Activated naive CD4-positive, alpha-beta T cell treated with anti-CD3 and anti-CD28 coated beads, Interleukin-2, amount 50 U/mL, for 72 hours (primary cell): ENCODE measurements around the gene CPZ. TPM values are rescaled to one million over a fixed set of nuclear protein-coding genes. Genes with fewer than 3 reads are reported as not detected.
"Not testable (repeated sequence)": the region's sequence is repeated elsewhere in the genome, so short reads cannot be mapped to it uniquely, and the experiment has no call there.

Experiments
- ATAC-seq, 2 donors: fragments of 150-1000 bp; cut with Tn5 transposase; 2 replicates each; pipeline ENCODE4 v1.10.0; 2021; ENCODE audit warnings: mild to moderate bottlenecking in 2 of 2, moderate library complexity in 2 of 2
- DNase-seq, 2 donors: peaks; one replicate each; pipeline ENCODE4 v3.0.0; 2021 to 2022; ENCODE audit warnings: low spot score in 2 of 2
- H3K27ac Mint-ChIP-seq, 2 donors: one replicate each; pipeline ENCODE4 v1.8.0; 2022; ENCODE audit warnings: mild to moderate bottlenecking in 2 of 2, mixed read lengths in 2 of 2
- H3K36me3 Mint-ChIP-seq, 2 donors: one replicate each; pipeline ENCODE4 v1.8.0; 2022; ENCODE audit warnings: mixed read lengths in 2 of 2
- H3K9me3 Mint-ChIP-seq, 2 donors: one replicate each; pipeline ENCODE4 v1.8.0; 2022; ENCODE audit warnings: mixed read lengths in 2 of 2
- total RNA-seq, 2 donors: library from RNA; stranded (reverse); gene quantifications; one replicate each; pipeline ENCODE4 v1.2.3, GENCODE V29; 2022

The CPZ gene
- total RNA-seq, 2 donors from 2014 or later: not detected

- no peak for ATAC-seq
Observed at GRCh38 chr4:8610858-8611616, 18.5 kb downstream of the CPZ start.

DNA sequence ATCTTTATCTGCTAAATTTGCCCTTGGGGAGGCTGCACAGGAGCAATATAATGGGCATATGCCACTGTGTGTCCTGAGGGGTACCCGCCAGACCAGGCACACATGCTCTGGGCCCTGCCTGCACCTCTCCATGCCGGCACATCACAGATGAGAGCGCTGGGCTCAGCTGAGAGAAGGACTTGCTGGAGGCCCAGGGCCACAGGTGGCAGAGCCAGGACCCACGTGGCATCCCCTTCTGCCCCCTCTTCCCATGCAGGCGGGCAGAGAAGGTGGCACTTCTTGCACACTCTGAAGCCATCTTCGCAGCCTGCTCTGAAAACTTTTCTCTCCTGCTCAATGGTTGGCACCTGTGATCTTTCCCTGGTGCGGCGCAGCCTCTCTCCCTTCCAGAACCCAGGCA lies 20.1 kb downstream of the CPZ start:
- Mint-ChIP-seq H3K9me3 (no peaks in the 10 kb centered on the region), H3K27ac (peak overlapping the region in 1 of 2 donors; percentile 53), H3K36me3 (no peaks in the 10 kb centered on the region)
- no peak for DNase-seq
- ATAC-seq: no peak

More at GRCh38 chr4:8610858-8611616, 18.5 kb downstream of the CPZ start:
- no peak for DNase-seq
- Mint-ChIP-seq H3K27ac (no peak overlapping the region), H3K9me3 (no peaks in the 10 kb centered on the region), H3K36me3 (no peaks in the 10 kb centered on the region)

DNA sequence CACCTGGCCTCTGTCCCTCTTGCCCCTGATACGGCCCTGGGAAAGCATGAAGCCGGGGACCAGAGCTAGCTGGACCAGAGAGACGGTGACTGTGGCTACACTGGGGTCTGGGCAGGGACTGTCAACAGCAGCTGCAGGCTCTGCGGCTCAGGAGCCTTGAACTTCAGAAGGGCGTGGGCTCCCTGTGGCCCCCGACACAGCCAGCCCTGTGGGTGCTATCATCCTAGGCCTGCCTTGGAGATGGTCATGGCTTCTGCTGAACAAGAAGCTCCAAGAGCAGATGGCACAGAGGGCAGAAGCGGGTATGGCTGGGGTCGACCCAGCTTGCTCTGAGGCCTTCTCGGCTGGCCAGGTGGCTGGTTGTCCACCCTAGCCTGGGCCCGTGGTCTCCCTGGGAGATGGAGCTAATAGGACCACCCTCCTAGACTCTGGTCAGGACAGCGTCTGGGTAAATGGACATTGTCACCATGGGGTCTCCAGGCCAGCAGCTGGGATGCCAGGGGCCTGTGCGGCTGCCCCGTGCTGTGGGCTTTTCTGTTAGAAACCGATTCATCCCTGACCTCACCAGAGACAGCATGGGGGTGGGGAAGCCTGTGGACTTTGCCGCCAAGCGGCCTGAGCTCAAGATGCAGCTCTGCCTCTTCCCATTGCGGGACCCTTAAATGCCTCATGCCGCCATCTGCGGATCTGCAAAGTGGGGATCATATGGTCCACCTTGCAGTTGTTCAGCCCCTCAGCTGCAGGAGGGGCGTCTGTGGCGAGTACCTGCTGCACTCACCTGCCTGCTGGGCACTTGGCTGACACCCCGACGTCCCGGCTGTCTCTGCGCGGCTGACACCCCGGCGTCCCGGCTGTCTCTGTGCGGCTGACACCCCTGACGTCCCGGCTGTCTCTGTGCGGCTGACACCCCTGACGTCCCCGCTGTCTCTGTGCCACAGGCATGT lies 21.1 kb downstream of the CPZ start:
- H3K36me3 Mint-ChIP-seq: no peaks in the 10 kb centered on the region
- H3K9me3 Mint-ChIP-seq: no peaks in the 10 kb centered on the region
- H3K27ac Mint-ChIP-seq: no peak overlapping the region
- DNase-seq: no peak
- no peak for ATAC-seq

GRCh38 chr4:8614365-8615193 lies 22.0 kb downstream of the CPZ start:
- Mint-ChIP-seq H3K9me3 (no peaks in the 10 kb centered on the region), H3K27ac (no peak overlapping the region), H3K36me3 (no peaks in the 10 kb centered on the region)
- DNase-seq (no peak), ATAC-seq (no peak)

DNA sequence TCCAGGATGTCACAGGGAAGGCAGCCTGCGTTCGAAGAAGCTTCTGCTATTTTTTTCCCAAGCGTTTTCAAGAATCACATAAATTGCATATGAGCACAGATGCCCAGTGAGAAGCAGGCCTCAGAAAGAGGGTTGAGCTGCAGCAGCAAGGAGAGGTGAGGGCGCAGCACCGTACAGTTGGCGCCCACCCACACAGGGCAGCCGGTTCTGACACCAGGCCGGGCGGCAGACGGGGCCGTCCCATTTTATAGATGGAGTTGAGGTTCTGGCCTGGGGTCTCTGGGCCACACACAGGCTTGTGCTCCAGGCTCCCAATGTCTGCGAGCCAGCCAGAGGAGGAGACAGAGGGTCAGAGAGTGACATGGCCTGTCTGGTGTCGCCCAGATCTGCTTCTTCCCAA lies 22.8 kb downstream of the CPZ start:
- no peak for ATAC-seq
- DNase-seq: no peak
- Mint-ChIP-seq H3K36me3 (no peaks in the 10 kb centered on the region), H3K27ac (peak overlapping the region in 1 of 2 donors; percentile 44), H3K9me3 (no peaks in the 10 kb centered on the region)

DNA sequence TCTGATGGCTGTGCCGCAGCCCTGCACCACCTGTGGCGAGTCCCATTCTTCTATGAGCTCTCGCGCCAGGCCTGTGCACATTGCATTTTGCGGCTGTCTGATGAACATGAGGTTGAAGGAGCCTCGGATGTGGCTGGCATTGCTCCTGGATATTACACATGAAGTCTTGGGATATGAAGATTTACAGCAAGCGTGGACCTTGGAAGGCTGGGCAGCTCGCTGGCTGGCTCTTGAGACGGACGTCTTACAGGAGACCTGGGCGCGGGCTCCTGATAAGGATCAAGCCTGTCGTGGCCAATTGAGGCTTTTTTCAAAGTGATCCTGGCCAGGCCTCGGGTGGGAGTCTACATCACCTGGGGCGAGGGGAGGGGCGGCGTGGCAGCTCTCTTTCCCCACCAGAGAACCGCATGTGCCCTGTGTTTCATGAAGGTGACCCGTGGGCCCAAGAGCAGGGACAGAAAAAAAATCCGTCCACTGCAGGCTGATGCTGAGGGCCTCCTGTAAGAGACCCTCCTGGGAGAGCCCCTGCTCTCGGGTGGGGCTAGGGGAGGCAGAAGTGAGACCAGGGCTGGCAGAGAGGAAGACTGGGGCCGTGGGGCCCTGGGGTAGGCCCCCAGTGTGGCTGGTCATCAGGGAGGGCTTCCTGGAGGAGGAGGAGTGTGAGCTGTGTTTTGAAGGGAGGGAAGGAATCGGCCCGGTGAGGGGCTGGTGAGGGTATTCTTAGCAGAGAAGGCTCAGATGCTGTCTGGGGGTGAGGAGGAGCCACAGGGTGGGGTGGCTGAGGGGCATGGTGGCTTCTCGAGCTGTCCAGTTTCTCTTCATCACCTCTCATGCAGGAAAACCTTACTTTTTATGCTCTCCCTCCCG lies 23.6 kb downstream of the CPZ start:
- Mint-ChIP-seq H3K36me3 (no peaks in the 10 kb centered on the region), H3K9me3 (no peaks in the 10 kb centered on the region), H3K27ac (peak overlapping the region in 1 of 2 donors; percentile 4)
- no peak for ATAC-seq
- DNase-seq: no peak

DNA sequence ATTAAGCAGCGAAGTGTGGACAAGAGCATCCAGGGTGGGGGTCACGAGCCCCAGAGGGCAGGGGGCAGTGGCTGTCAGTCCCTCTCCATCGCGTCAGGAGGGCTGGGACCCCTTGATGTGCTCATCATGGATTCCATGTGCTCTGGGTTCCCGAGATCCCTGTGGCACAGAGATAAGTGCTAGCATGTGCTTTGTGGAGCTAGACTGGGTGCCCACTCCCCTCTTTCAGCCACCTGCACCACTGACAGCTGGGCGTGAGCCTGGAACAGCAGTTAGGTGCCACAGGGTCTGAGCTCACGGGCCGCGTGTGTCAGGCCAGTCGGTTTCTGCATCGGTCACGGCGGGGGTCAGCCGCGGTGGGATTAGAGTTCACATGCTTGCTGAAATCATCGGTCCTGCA lies 24.3 kb downstream of the CPZ start:
- ATAC-seq (no peak), DNase-seq (no peak)
- no peaks in the 10 kb centered on the region for H3K9me3 Mint-ChIP-seq
- no peaks in the 10 kb centered on the region for H3K36me3 Mint-ChIP-seq
- H3K27ac Mint-ChIP-seq: no peak overlapping the region

DNA sequence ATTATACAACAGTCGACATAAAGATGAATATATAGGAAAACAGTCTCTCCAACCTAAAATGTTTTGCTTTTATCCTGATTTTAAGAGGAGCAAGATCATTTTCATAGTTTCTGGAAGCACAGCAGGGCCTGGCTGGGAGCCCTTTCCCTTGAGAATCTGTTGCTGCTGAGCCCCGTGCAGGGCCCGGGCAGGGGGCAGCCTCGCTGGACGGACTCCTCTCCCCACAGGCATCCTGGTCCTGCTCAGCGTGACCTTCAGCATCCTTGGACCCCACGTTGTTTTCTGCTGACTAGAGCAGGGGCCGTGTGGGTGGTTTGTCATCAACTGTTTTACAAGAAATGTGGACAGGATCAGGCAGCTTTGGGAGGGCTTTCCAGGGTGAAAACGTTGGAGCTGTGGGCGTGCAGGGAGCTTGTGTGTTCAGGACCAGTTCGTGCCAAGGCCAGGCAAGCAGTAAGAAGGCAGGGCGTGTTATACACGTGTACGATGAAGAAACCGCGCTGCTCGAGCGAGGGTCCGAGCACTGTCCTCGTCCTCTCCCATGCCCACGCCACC lies 25.0 kb downstream of the CPZ start:
- Mint-ChIP-seq H3K36me3 (no peaks in the 10 kb centered on the region), H3K9me3 (no peaks in the 10 kb centered on the region), H3K27ac (no peak overlapping the region)
- ATAC-seq (no peak), DNase-seq (no peak)

- Mint-ChIP-seq H3K27ac (no peak overlapping the region), H3K9me3 (no peaks in the 10 kb centered on the region), H3K36me3 (no peaks in the 10 kb centered on the region)
- no peak for ATAC-seq
- no peak for DNase-seq
Observed at GRCh38 chr4:8618421-8618820, 25.9 kb downstream of the CPZ start.

GRCh38 chr4:8618961-8619720 lies 26.6 kb downstream of the CPZ start:
- no peak for DNase-seq
- H3K27ac Mint-ChIP-seq: no peak overlapping the region
- H3K36me3 Mint-ChIP-seq: no peaks in the 10 kb centered on the region
- no peaks in the 10 kb centered on the region for H3K9me3 Mint-ChIP-seq
- ATAC-seq: no peak

- ATAC-seq: peak in 1 of 2 donors; percentile 38
- DNase-seq, H3K27ac Mint-ChIP-seq, H3K36me3 Mint-ChIP-seq, H3K9me3 Mint-ChIP-seq: not testable (repeated sequence)
Observed at GRCh38 chr4:8621135-8621534, 28.6 kb downstream of the CPZ start.

- not testable (repeated sequence) for DNase-seq, H3K36me3 Mint-ChIP-seq, H3K9me3 Mint-ChIP-seq, H3K27ac Mint-ChIP-seq
- peak; percentile 24 to 38 for ATAC-seq
Observed at GRCh38 chr4:8624601-8625272, 32.2 kb downstream of the CPZ start.

DNA sequence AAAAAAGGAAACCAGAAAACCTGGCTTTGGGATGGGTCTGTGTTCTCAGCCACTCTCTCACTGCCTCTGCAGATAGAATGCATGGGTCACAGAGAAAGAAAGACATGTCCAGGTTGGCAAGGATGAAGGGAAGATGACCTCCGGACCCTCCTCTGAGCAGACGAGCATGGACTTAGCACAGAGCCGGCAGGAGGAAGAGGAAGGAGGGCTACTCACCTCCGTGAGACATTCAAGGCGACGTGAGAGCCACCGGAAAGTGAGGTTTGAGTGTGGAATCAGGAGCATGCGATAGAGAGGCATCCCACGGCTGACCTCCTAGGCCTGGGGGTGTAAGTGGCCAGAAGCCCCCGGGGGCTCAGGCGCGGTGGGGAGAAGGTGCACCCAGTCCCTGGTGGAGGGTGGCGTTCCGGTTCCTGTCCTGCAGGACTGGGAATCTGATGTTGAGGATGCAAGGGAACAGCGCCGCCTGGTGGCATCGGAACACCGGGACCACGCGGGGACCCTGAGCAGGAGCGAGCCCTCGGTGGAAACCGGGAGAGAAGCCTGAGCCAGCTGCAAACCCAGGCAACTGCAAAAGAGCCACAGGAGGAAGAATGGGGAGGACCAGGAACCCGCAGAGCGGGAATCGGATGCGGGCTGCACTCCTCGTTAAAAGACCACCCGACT lies 37.8 kb downstream of the CPZ start:
- peak; percentile 40 to 55 for ATAC-seq
- H3K9me3 Mint-ChIP-seq, H3K36me3 Mint-ChIP-seq: not testable (repeated sequence)

GRCh38 chr4:8631896-8632295 lies 39.3 kb downstream of the CPZ start:
- ATAC-seq: peak in 1 of 2 donors; percentile 21
- not testable (repeated sequence) for H3K27ac Mint-ChIP-seq, DNase-seq, H3K9me3 Mint-ChIP-seq, H3K36me3 Mint-ChIP-seq

More for the DNA sequence above, 37.8 kb downstream of the CPZ start:
- H3K27ac Mint-ChIP-seq, DNase-seq: not testable (repeated sequence)
